Measurements from ENCODE around the gene TRAK1. TPM values are rescaled to one million over a fixed set of nuclear protein-coding genes. Genes with fewer than 3 reads are reported as not detected.

Gene TRAK1
- total RNA-seq, 1 donor from 2014 or later = 36.8 TPM

GRCh38 chr3:42250761-42251160, 159.6 kb downstream of the TRAK1 start:
- Histone ChIP-seq H3K27ac (no peak overlapping the region), H3K4me1 (no peaks in the 10 kb centered on the region), H3K36me3 (no peaks in the 10 kb centered on the region), H3K9me3 (no peaks in the 10 kb centered on the region), H3K27me3 (no peaks in the 10 kb centered on the region), H3K4me3 (no peak overlapping the region)
- no peak for DNase-seq (ENCODE audit: extremely low spot score in 2 of 2)
- intact Hi-C loops (cut with DNase I) = no loop called here
- no peak for TF ChIP-seq POLR2A (IDR thresholded peaks at IDR 0.05)
- no peak for TF ChIP-seq POLR2AphosphoS5 (IDR thresholded peaks at IDR 0.05; ENCODE audit: insufficient read depth in 1 of 2, low read depth in 1 of 2)
- no peak for TF ChIP-seq CTCF (IDR thresholded peaks at IDR 0.05)

GRCh38 chr3:42254566-42254965, 163.4 kb downstream of the TRAK1 start:
- Histone ChIP-seq H3K4me3 (no peak overlapping the region), H3K27ac (no peak overlapping the region), H3K27me3 (no peaks in the 10 kb centered on the region), H3K36me3 (no peaks in the 10 kb centered on the region), H3K9me3 (no peaks in the 10 kb centered on the region), H3K4me1 (no peaks in the 10 kb centered on the region)
- TF ChIP-seq CTCF (IDR thresholded peaks at IDR 0.05) (no peak), POLR2AphosphoS5 (IDR thresholded peaks at IDR 0.05; ENCODE audit: insufficient read depth in 1 of 2, low read depth in 1 of 2) (no peak), POLR2A (IDR thresholded peaks at IDR 0.05) (no peak)
- DNase-seq (ENCODE audit: extremely low spot score in 2 of 2) = no peak
- intact Hi-C loops (cut with DNase I) = no loop called here

- Histone ChIP-seq H3K9me3 (no peaks in the 10 kb centered on the region), H3K4me3 (no peak overlapping the region), H3K27me3 (no peaks in the 10 kb centered on the region), H3K27ac (no peak overlapping the region), H3K4me1 (no peaks in the 10 kb centered on the region), H3K36me3 (no peaks in the 10 kb centered on the region)
- intact Hi-C loops (cut with DNase I) = no loop called here
- DNase-seq (ENCODE audit: extremely low spot score in 2 of 2) = no peak
- TF ChIP-seq POLR2AphosphoS5 (IDR thresholded peaks at IDR 0.05; ENCODE audit: insufficient read depth in 1 of 2, low read depth in 1 of 2) = no peak
- TF ChIP-seq CTCF (IDR thresholded peaks at IDR 0.05) = no peak
- no peak for TF ChIP-seq POLR2A (IDR thresholded peaks at IDR 0.05)
These were observed 165.1 kb downstream of the TRAK1 start for GRCh38 chr3:42256135-42256819.

GRCh38 chr3:42257007-42257406, 165.8 kb downstream of the TRAK1 start:
- Histone ChIP-seq H3K9me3 (no peaks in the 10 kb centered on the region), H3K27me3 (no peaks in the 10 kb centered on the region), H3K4me1 (no peaks in the 10 kb centered on the region), H3K27ac (no peak overlapping the region), H3K4me3 (no peak overlapping the region), H3K36me3 (no peaks in the 10 kb centered on the region)
- intact Hi-C loops (cut with DNase I) = no loop called here
- TF ChIP-seq POLR2A (IDR thresholded peaks at IDR 0.05) = no peak
- TF ChIP-seq POLR2AphosphoS5 (IDR thresholded peaks at IDR 0.05; ENCODE audit: insufficient read depth in 1 of 2, low read depth in 1 of 2) = no peak
- TF ChIP-seq CTCF (IDR thresholded peaks at IDR 0.05) = no peak
- DNase-seq (ENCODE audit: extremely low spot score in 2 of 2) = no peak

DNA sequence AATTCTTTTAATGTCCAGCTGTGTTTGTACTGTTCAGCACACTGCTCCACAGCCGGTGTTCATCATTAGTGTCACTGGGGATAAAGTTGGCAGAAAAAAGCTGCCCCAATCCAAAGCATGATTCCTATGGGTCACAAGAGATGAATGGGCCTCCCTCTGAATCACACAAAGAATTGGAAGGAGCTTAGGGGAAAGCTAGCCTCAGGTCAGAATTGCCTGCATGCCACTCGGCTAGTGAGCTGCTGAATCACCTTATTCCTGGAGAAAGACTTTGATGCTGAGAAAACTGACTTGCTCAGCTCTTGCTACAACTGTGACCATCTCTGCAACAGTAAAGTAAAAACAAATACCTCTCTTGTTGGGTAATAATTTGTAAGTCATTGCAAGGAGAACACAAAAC, 171.4 kb downstream of the TRAK1 start:
- Histone ChIP-seq H3K4me3 (no peak overlapping the region), H3K9me3 (no peaks in the 10 kb centered on the region), H3K4me1 (peaks cover 27% of the 10 kb centered on the region), H3K27me3 (no peaks in the 10 kb centered on the region), H3K27ac (no peak overlapping the region), H3K36me3 (no peaks in the 10 kb centered on the region)
- no peak for TF ChIP-seq POLR2AphosphoS5 (IDR thresholded peaks at IDR 0.05; ENCODE audit: insufficient read depth in 1 of 2, low read depth in 1 of 2)
- no peak for TF ChIP-seq POLR2A (IDR thresholded peaks at IDR 0.05)
- TF ChIP-seq CTCF (IDR thresholded peaks at IDR 0.05) = no peak
- DNase-seq (ENCODE audit: extremely low spot score in 2 of 2) = no peak
- intact Hi-C loops (cut with DNase I) = no loop called here

All from vagina (tissue), 2 donors.